Measurements from ENCODE around the gene PTPRD. TPM values are rescaled to one million over a fixed set of nuclear protein-coding genes. Genes with fewer than 3 reads are reported as not detected.

The PTPRD gene
- total RNA-seq, 1 experiment from 2014 or later, result 70.1 TPM

- Mint-ChIP-seq H3K27ac (ENCODE audit: unreplicated experiment) (no peak overlapping the region), H3K4me1 (ENCODE audit: low read depth, unreplicated experiment) (no peaks in the 10 kb centered on the region), H3K36me3 (ENCODE audit: insufficient read depth, unreplicated experiment) (no peaks in the 10 kb centered on the region), H3K27me3 (ENCODE audit: insufficient read depth, unreplicated experiment) (no peaks in the 10 kb centered on the region), H3K4me3 (ENCODE audit: unreplicated experiment) (no peak overlapping the region), H3K9me3 (ENCODE audit: unreplicated experiment) (no peaks in the 10 kb centered on the region)
- CTCF ChIA-PET, result no interaction called here
- DNase-seq, result no peak
- Histone ChIP-seq H3K36me3 (ENCODE audit: control insufficient read depth, insufficient read depth, low read length) (no peaks in the 10 kb centered on the region), H3K9me3 (no peaks in the 10 kb centered on the region), H3K27me3 (replicated peaks; ENCODE audit: control insufficient read depth, insufficient read depth, low read length) (no peaks in the 10 kb centered on the region), H3K4me3 (ENCODE audit: low read depth, low read length) (no peak overlapping the region), H3K4me1 (no peaks in the 10 kb centered on the region)
- TF ChIP-seq CTCF (IDR thresholded peaks at IDR 0.05; ENCODE audit: insufficient read depth in 1 of 2, low read depth in 1 of 2, low read length in 1 of 2, severe bottlenecking in 1 of 2, unreplicated experiment in 1 of 2), result no peak
- no TSS peak for BruUV-seq (replicated peaks)
- intact Hi-C loops (cut with micrococcal nuclease; ENCODE audit: unreplicated experiment), result no loop called here
- POLR2A ChIA-PET, result no interaction called here
Observed at GRCh38 chr9:8757881-8758280, 1854.9 kb downstream of the PTPRD start.

GRCh38 chr9:8754751-8755150 lies 1858.1 kb downstream of the PTPRD start:
- no peak overlapping the region for H3K27ac Mint-ChIP-seq (ENCODE audit: unreplicated experiment)
- no peaks in the 10 kb centered on the region for H3K4me1 Mint-ChIP-seq (ENCODE audit: low read depth, unreplicated experiment)

GRCh38 chr9:8751406-8751930 lies 1861.3 kb downstream of the PTPRD start:
- DNase-seq, result no peak
- no peak for TF ChIP-seq CTCF (IDR thresholded peaks at IDR 0.05; ENCODE audit: insufficient read depth in 1 of 2, low read depth in 1 of 2, low read length in 1 of 2, severe bottlenecking in 1 of 2, unreplicated experiment in 1 of 2)
- H3K9me3 ChIP-seq, result no peaks in the 10 kb centered on the region
- H3K4me1 ChIP-seq, result peaks cover 9% of the 10 kb centered on the region; the same call in 1 of the 2 replicates
- ChIA-PET CTCF (no interaction called here), POLR2A (no interaction called here)
- no peaks in the 10 kb centered on the region for H3K4me1 Mint-ChIP-seq (ENCODE audit: low read depth, unreplicated experiment)
- no peaks in the 10 kb centered on the region for H3K9me3 Mint-ChIP-seq (ENCODE audit: unreplicated experiment)
- no peaks in the 10 kb centered on the region for H3K27me3 ChIP-seq (replicated peaks; ENCODE audit: control insufficient read depth, insufficient read depth, low read length)
- no peaks in the 10 kb centered on the region for H3K27me3 Mint-ChIP-seq (ENCODE audit: insufficient read depth, unreplicated experiment)
- H3K4me3 Mint-ChIP-seq (ENCODE audit: unreplicated experiment), result no peak overlapping the region
- BruUV-seq (replicated peaks), result no TSS peak
- H3K36me3 Mint-ChIP-seq (ENCODE audit: insufficient read depth, unreplicated experiment), result no peaks in the 10 kb centered on the region
- no peak overlapping the region for H3K4me3 ChIP-seq (ENCODE audit: low read depth, low read length)
- H3K36me3 ChIP-seq (ENCODE audit: control insufficient read depth, insufficient read depth, low read length), result no peaks in the 10 kb centered on the region
- H3K27ac Mint-ChIP-seq (ENCODE audit: unreplicated experiment), result no peak overlapping the region
- intact Hi-C loops (cut with micrococcal nuclease; ENCODE audit: unreplicated experiment), result no loop called here

More at GRCh38 chr9:8754751-8755150, 1858.1 kb downstream of the PTPRD start:
- H3K4me3 Mint-ChIP-seq (ENCODE audit: unreplicated experiment), result no peak overlapping the region
- intact Hi-C loops (cut with micrococcal nuclease; ENCODE audit: unreplicated experiment), result no loop called here
- CTCF ChIA-PET, result no interaction called here
- Histone ChIP-seq H3K4me1 (peaks cover 9% of the 10 kb centered on the region; the same call in 1 of the 2 replicates), H3K27me3 (replicated peaks; ENCODE audit: control insufficient read depth, insufficient read depth, low read length) (no peaks in the 10 kb centered on the region), H3K4me3 (ENCODE audit: low read depth, low read length) (no peak overlapping the region), H3K9me3 (no peaks in the 10 kb centered on the region), H3K36me3 (ENCODE audit: control insufficient read depth, insufficient read depth, low read length) (no peaks in the 10 kb centered on the region)
- TF ChIP-seq CTCF (IDR thresholded peaks at IDR 0.05; ENCODE audit: insufficient read depth in 1 of 2, low read depth in 1 of 2, low read length in 1 of 2, severe bottlenecking in 1 of 2, unreplicated experiment in 1 of 2), result no peak
- H3K36me3 Mint-ChIP-seq (ENCODE audit: insufficient read depth, unreplicated experiment), result no peaks in the 10 kb centered on the region
- BruUV-seq (replicated peaks), result no TSS peak
- H3K9me3 Mint-ChIP-seq (ENCODE audit: unreplicated experiment), result no peaks in the 10 kb centered on the region
- POLR2A ChIA-PET, result no interaction called here
- DNase-seq, result no peak
- H3K27me3 Mint-ChIP-seq (ENCODE audit: insufficient read depth, unreplicated experiment), result no peaks in the 10 kb centered on the region
